Non-pigmented ciliary epithelial cell (primary cell): Measurements from ENCODE around the gene KRT10.

Experiments used
- DNase-seq: peaks from one replicate; pipeline ENCODE4 v3.0.0-alpha.2; 2010; ENCODE audit warnings: low read depth

The KRT10 gene

GRCh38 chr17:40803617-40804082, 18.8 kb downstream of the KRT10 start:
- DNase-seq, result no peak

- DNase-seq, result no peak
Measured at GRCh38 chr17:40801157-40801556, 21.3 kb downstream of the KRT10 start.

- DNase-seq, result no peak
Measured at GRCh38 chr17:40800381-40800780, 22.0 kb downstream of the KRT10 start.

GRCh38 chr17:40799859-40800258, 22.6 kb downstream of the KRT10 start, which contains the start of gene KRT28:
TSS of gene KRT28 (minus strand) at chr17:40799959. CDS start at chr17:40799893, 66 bp downstream.
- DNase-seq, result no peak

- no peak for DNase-seq
Measured at GRCh38 chr17:40796846-40797245, 25.6 kb downstream of the KRT10 start.

- DNase-seq, result no peak
Measured at GRCh38 chr17:40795019-40795667, 27.3 kb downstream of the KRT10 start.

GRCh38 chr17:40794466-40794865, 27.9 kb downstream of the KRT10 start:
- DNase-seq, result no peak

GRCh38 chr17:40793832-40794231, 28.6 kb downstream of the KRT10 start:
- DNase-seq, result no peak

GRCh38 chr17:40791787-40792436, 30.5 kb downstream of the KRT10 start:
- DNase-seq, result no peak

GRCh38 chr17:40791111-40791510, 31.3 kb downstream of the KRT10 start:
- DNase-seq, result no peak

GRCh38 chr17:40782450-40782849, 40.0 kb downstream of the KRT10 start, which contains the start of gene KRT27:
TSS of gene KRT27 (minus strand) at chr17:40782550. CDS start at chr17:40782493, 57 bp downstream.
- DNase-seq, result no peak

- DNase-seq, result no peak
Measured at GRCh38 chr17:40779181-40779909, 43.1 kb downstream of the KRT10 start.

- DNase-seq, result no peak
Measured at GRCh38 chr17:40778461-40778860, 44.0 kb downstream of the KRT10 start.

GRCh38 chr17:40777971-40778370, 44.4 kb downstream of the KRT10 start:
- no peak for DNase-seq

GRCh38 chr17:40777459-40777858, 45.0 kb downstream of the KRT10 start:
- DNase-seq, result no peak

GRCh38 chr17:40775945-40776344, 46.5 kb downstream of the KRT10 start:
- DNase-seq, result no peak

GRCh38 chr17:40772101-40772500, 50.3 kb downstream of the KRT10 start, which contains the start of gene KRT26:
TSS of gene KRT26 (minus strand) at chr17:40772201. CDS start at chr17:40772113, 88 bp downstream.
- DNase-seq, result no peak
